BJ (cell line): ENCODE results near the gene EIF4G3. TPM values are rescaled to one million over a fixed set of nuclear protein-coding genes. Genes with fewer than 3 reads are reported as not detected.
"Not testable (repeated sequence)": the region's sequence is repeated elsewhere in the genome, so short reads cannot be mapped to it uniquely, and the experiment has no call there.

Experiments used
- CTCF ChIA-PET: fragments of 350-600 bp; formaldehyde crosslinking; extraction: SDS; loops from one replicate; lab custom pipeline; 2021; ENCODE audit warnings: antibody characterized with exemption, inconsistent platforms; lab: Yijun Ruan, JAX
- POLR2A ChIA-PET: fragments of 300-600 bp; sonication (Branson Sonifier 250); formaldehyde crosslinking; extraction: SDS; loops from one replicate; lab custom pipeline; 2021; ENCODE audit warnings: antibody characterized with exemption; lab: Charles Lee
- DNase-seq: peaks from one replicate; pipeline ENCODE4 v3.0.0-alpha.2; 2011; ENCODE audit warnings: low read depth
- H3K27me3 ChIP-seq: 2 replicates; pipeline ENCODE4 v1.6.0; 2011; ENCODE audit warnings: low read length; ENCODE audit not compliant: control insufficient read depth, insufficient read depth
- H3K36me3 ChIP-seq: 2 replicates; pipeline ENCODE4 v1.5.1; 2011; ENCODE audit warnings: low read length; ENCODE audit not compliant: control insufficient read depth, insufficient read depth
- H3K4me3 ChIP-seq: 2 replicates; pipeline ENCODE4 v1.5.1; 2011; ENCODE audit warnings: low read depth, mild to moderate bottlenecking, control low read depth, low read length
- polyA plus RNA-seq: library from polyadenylated mRNA; depleted of rRNA; stranded (reverse); fragments of >200 nt; gene quantifications from 2 replicates; pipeline ENCODE4 v1.2.3, GENCODE V29; 2011
- TF ChIP-seq, protein P1 (sequence below): IDR thresholded peaks from 2 replicates; pipeline ENCODE4 v1.5.1; 2011; ENCODE audit warnings: low read depth, mild to moderate bottlenecking, control low read depth, inconsistent platforms, low read length, moderate library complexity; ENCODE audit not compliant: insufficient read depth

The EIF4G3 gene
- polyA plus RNA-seq, 1 experiment = 62.0 TPM

DNA sequence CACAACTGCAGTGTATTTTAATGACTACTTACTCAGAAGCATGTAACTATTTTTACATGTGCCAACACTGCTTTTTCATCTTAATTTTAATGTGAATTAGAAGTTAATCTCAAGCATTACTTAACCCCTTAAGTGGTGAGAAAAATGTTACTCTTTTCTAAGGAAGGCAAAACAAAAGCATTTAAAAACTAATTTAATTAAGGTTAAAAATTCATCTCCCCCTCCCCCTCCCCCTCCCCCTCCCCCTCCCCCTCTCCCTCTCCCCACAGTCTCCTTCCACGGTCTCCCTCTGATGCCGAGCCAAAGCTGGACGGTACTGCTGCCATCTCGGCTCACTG, 362.2 kb downstream of the EIF4G3 start:
- DNase-seq = no peak
- H3K4me3 ChIP-seq = no peak overlapping the region
- no peaks in the 10 kb centered on the region for H3K36me3 ChIP-seq
- CTCF ChIA-PET = no interaction called here
- H3K27me3 ChIP-seq = no peaks in the 10 kb centered on the region
- TF ChIP-seq, protein P1, sequence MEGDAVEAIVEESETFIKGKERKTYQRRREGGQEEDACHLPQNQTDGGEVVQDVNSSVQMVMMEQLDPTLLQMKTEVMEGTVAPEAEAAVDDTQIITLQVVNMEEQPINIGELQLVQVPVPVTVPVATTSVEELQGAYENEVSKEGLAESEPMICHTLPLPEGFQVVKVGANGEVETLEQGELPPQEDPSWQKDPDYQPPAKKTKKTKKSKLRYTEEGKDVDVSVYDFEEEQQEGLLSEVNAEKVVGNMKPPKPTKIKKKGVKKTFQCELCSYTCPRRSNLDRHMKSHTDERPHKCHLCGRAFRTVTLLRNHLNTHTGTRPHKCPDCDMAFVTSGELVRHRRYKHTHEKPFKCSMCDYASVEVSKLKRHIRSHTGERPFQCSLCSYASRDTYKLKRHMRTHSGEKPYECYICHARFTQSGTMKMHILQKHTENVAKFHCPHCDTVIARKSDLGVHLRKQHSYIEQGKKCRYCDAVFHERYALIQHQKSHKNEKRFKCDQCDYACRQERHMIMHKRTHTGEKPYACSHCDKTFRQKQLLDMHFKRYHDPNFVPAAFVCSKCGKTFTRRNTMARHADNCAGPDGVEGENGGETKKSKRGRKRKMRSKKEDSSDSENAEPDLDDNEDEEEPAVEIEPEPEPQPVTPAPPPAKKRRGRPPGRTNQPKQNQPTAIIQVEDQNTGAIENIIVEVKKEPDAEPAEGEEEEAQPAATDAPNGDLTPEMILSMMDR = no peak
- POLR2A ChIA-PET = no interaction called here

DNA sequence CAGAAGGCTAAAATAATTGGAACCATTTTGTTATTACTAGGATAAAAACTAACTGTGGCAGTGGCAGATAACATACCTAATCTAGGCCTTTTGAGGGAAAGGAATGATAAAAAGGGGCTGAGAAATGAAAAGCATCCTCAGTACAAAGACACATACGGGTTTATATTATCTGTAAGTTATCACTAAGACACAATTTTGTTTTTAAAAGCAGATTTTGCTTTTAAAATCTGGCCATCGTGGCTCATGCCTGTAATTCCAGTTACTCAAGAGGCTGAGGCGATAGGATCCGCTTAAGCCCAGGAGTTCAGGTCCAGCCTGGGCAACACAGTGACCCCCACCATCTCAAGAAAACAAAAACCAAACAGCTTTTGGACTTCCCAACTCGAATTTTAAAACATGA, 364.8 kb downstream of the EIF4G3 start:
- POLR2A ChIA-PET = no interaction called here
- no peaks in the 10 kb centered on the region for H3K27me3 ChIP-seq
- CTCF ChIA-PET = interaction anchor here (0.6 to 1.5 kb wide), 3 partner anchors 18 to 383 kb away, joined by 3 to 5 read pairs (median 4); no protein-coding TSS in a partner anchor
- no peaks in the 10 kb centered on the region for H3K36me3 ChIP-seq
- no peak for DNase-seq
- TF ChIP-seq, protein P1 = no peak
- H3K4me3 ChIP-seq = no peak overlapping the region

GRCh38 chr1:20793236-20793635, 383.5 kb downstream of the EIF4G3 start:
- no peaks in the 10 kb centered on the region for H3K27me3 ChIP-seq
- ChIA-PET CTCF (interaction anchor here (0.9 kb wide), 1 partner anchor 402 kb away, joined by 3 read pairs; no protein-coding TSS in a partner anchor), POLR2A (no interaction called here)
- TF ChIP-seq, protein P1 = no peak
- H3K4me3 ChIP-seq = no peak overlapping the region
- H3K36me3 ChIP-seq = no peaks in the 10 kb centered on the region
- DNase-seq = no peak

GRCh38 chr1:20792196-20792595, 384.5 kb downstream of the EIF4G3 start:
- TF ChIP-seq, protein P1 = no peak
- Histone ChIP-seq H3K36me3 (no peaks in the 10 kb centered on the region), H3K27me3 (no peaks in the 10 kb centered on the region), H3K4me3 (no peak overlapping the region)
- ChIA-PET POLR2A (no interaction called here), CTCF (interaction anchor here (1.0 to 1.3 kb wide), 2 partner anchors 9 to 95 kb away, joined by 3 read pairs; no protein-coding TSS in a partner anchor)
- peak; percentile 56 for DNase-seq

DNA sequence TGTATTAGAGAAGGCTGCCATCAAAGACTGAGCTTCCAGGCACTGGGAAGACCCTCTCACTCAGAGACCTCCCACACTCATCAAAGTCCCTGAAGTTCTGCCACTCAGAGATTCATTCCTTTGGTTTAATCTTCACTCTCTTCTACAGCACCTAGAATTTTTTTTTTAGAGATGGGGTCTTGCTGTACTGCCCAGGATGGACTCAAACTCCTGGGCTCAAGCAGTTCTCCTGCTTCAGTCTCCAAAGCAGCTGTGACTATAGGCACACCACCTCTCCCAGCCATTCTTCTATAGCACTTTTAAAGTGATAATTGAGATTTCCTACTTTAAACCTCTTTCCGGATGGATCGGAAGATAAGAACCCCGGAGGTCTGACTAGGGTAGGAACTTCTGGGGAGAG, 385.9 kb downstream of the EIF4G3 start:
- TF ChIP-seq, protein P1 = no peak
- no peak for DNase-seq
- ChIA-PET CTCF (interaction anchor here (1.4 kb wide), 1 partner anchor 404 kb away, joined by 4 read pairs; no protein-coding TSS in a partner anchor), POLR2A (no interaction called here)
- H3K27me3 ChIP-seq = no peaks in the 10 kb centered on the region
- no peak overlapping the region for H3K4me3 ChIP-seq
- H3K36me3 ChIP-seq = no peaks in the 10 kb centered on the region

DNA sequence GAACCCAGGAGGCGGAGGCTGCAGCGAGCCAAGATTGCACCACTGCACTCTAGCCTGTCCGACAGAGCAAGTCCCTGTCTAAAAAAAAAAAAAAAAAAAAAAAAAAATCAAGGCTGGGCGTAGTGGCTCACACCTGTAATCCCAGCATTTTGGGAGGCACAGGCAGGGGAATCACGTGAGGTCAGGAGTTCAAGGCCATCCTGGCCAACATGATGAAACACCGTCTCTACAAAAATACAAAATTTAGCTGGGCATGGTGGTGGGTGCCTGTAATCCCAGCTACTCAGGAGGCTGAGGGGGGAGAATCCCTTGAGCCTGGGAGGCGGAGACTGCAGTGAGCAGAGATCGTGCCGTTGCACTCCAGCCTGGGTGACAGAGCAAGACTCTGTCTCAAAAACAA, 387.1 kb downstream of the EIF4G3 start:
- DNase-seq, CTCF ChIA-PET, H3K36me3 ChIP-seq, H3K4me3 ChIP-seq, POLR2A ChIA-PET, H3K27me3 ChIP-seq: not testable (repeated sequence)
